Activated CD8-positive, alpha-beta T cell treated with anti-CD3 and anti-CD28 coated beads for 36 hours (primary cell): ENCODE results near the gene LEFTY2. TPM values are rescaled to one million over a fixed set of nuclear protein-coding genes. Genes with fewer than 3 reads are reported as not detected.
"Not testable (repeated sequence)": the region's sequence is repeated elsewhere in the genome, so short reads cannot be mapped to it uniquely, and the experiment has no call there.

Experiments
- ATAC-seq: fragments of 200-7000 bp; cut with Tn5 transposase; one replicate; pipeline ENCODE4 v1.10.0; 2021; ENCODE audit warnings: mild to moderate bottlenecking, moderate library complexity
- CTCF ChIA-PET: fragments of 350-600 bp; sonication (Branson Sonifier 250); formaldehyde crosslinking; loops from one replicate; lab custom pipeline; 2021; ENCODE audit warnings: antibody characterized with exemption; lab: Charles Lee
- POLR2A ChIA-PET: fragments of 350-600 bp; sonication (Branson Sonifier 250); formaldehyde crosslinking; loops from one replicate; lab custom pipeline; 2021; ENCODE audit warnings: antibody characterized with exemption; lab: Charles Lee
- DNase-seq: peaks from one replicate; pipeline ENCODE4 v3.0.0-alpha.2; 2020
- H3K27ac Mint-ChIP-seq: one replicate; pipeline ENCODE4 v1.8.0; 2021; ENCODE audit warnings: mild to moderate bottlenecking, mixed read lengths
- H3K27me3 Mint-ChIP-seq: one replicate; pipeline ENCODE4 v1.8.0; 2021; ENCODE audit warnings: mixed read lengths
- H3K36me3 Mint-ChIP-seq: one replicate; pipeline ENCODE4 v1.8.0; 2021; ENCODE audit warnings: low read depth, mixed read lengths
- H3K4me1 Mint-ChIP-seq: one replicate; pipeline ENCODE4 v1.8.0; 2021; ENCODE audit warnings: low read depth, mixed read lengths
- H3K4me3 Mint-ChIP-seq: one replicate; pipeline ENCODE4 v1.8.0; 2021; ENCODE audit warnings: mild to moderate bottlenecking, moderate library complexity, mixed read lengths
- H3K9me3 Mint-ChIP-seq: one replicate; pipeline ENCODE4 v1.8.0; 2021; ENCODE audit warnings: mixed read lengths
- CTCF ChIP-seq: fragments of 200-600 bp; IDR thresholded peaks from one replicate; pipeline ENCODE4 v1.8.0; 2022; ENCODE audit warnings: antibody characterized with exemption, mild to moderate bottlenecking
- intact Hi-C: fragments of 100-400 bp; cut with micrococcal nuclease; formaldehyde crosslinking; loops from one replicate; pipeline ENCODE4 v1.10.0; 2022
- total RNA-seq, 2 experiments: library from RNA; stranded (reverse); gene quantifications; one replicate each; pipeline ENCODE4 v1.2.3, GENCODE V29; 2021

LEFTY2 gene
- total RNA-seq, 2 experiments from 2014 or later, result not detected

GRCh38 chr1:225930566-225930965 is 10.5 kb downstream of the LEFTY2 start:
- ChIA-PET POLR2A (no interaction called here), CTCF (interaction anchor here (1.0 to 2.2 kb wide), 3 partner anchors 31 to 193 kb away, joined by 3 to 8 read pairs (median 4); no protein-coding TSS in a partner anchor)
- ATAC-seq, result no peak
- Mint-ChIP-seq H3K36me3 (no peaks in the 10 kb centered on the region), H3K27me3 (no peaks in the 10 kb centered on the region), H3K27ac (no peak overlapping the region), H3K4me3 (no peak overlapping the region), H3K4me1 (peaks cover 19% of the 10 kb centered on the region), H3K9me3 (no peaks in the 10 kb centered on the region)
- no peak for DNase-seq
- no peak for TF ChIP-seq CTCF
- intact Hi-C loops, result no loop called here

GRCh38 chr1:225929462-225929861 is 11.6 kb downstream of the LEFTY2 start:
- Mint-ChIP-seq H3K27ac (peak overlapping the region; percentile 92), H3K4me1 (peaks cover 19% of the 10 kb centered on the region)
- CTCF ChIA-PET, result interaction anchor here (0.8 kb wide), 1 partner anchor 15 kb away, joined by 3 read pairs; no protein-coding TSS in a partner anchor
- ATAC-seq, H3K36me3 Mint-ChIP-seq, H3K27me3 Mint-ChIP-seq, intact Hi-C loops, H3K4me3 Mint-ChIP-seq, DNase-seq, POLR2A ChIA-PET, H3K9me3 Mint-ChIP-seq: not testable (repeated sequence)

- ATAC-seq, result no peak
- H3K4me1 Mint-ChIP-seq, result peaks cover 20% of the 10 kb centered on the region
- peak overlapping the region; percentile 92 for H3K27ac Mint-ChIP-seq
- intact Hi-C loops, result no loop called here
- no peak for TF ChIP-seq CTCF
- ChIA-PET CTCF (interaction anchor here (0.8 kb wide), 1 partner anchor 14 kb away, joined by 3 read pairs; no protein-coding TSS in a partner anchor), POLR2A (no interaction called here)
- no peaks in the 10 kb centered on the region for H3K27me3 Mint-ChIP-seq
- DNase-seq, result peak; percentile 38
- no peak overlapping the region for H3K4me3 Mint-ChIP-seq
- H3K9me3 Mint-ChIP-seq, result no peaks in the 10 kb centered on the region
- peaks cover 6% of the 10 kb centered on the region for H3K36me3 Mint-ChIP-seq
Measured at GRCh38 chr1:225928186-225929175, 12.5 kb downstream of the LEFTY2 start.

GRCh38 chr1:225926551-225927113 is 14.4 kb downstream of the LEFTY2 start:
- ChIA-PET POLR2A (interaction anchor here (0.5 to 1.4 kb wide), 5 partner anchors 8 to 495 kb away, joined by 3 to 4 read pairs (median 4); partner anchors contain the start of gene SRP9), CTCF (no interaction called here)
- ATAC-seq (no peak), DNase-seq (no peak)
- Mint-ChIP-seq H3K9me3 (no peaks in the 10 kb centered on the region), H3K27me3 (no peaks in the 10 kb centered on the region), H3K27ac (peak overlapping the region; percentile 77), H3K4me3 (no peak overlapping the region), H3K4me1 (peaks cover 35% of the 10 kb centered on the region), H3K36me3 (peaks cover 16% of the 10 kb centered on the region)
- intact Hi-C loops, result no loop called here
- no peak for TF ChIP-seq CTCF

GRCh38 chr1:225923692-225924555 is 17.1 kb downstream of the LEFTY2 start, which contains the start of gene PYCR2:
PYCR2 (minus strand) TSS chr1:225924250; CDS start chr1:225924110, 140 bp downstream.
- DNase-seq, result peak; percentile 96

More at GRCh38 chr1:225923692-225924555, 17.1 kb downstream of the LEFTY2 start, which contains the start of gene PYCR2:
- H3K4me3 Mint-ChIP-seq, result peak within 1 kb of the TSS; percentile 91
- H3K27me3 Mint-ChIP-seq, result no peaks in the 10 kb centered on the region
- H3K36me3 Mint-ChIP-seq, result peaks cover 34% of the 10 kb centered on the region
- peaks cover 52% of the 10 kb centered on the region for H3K4me1 Mint-ChIP-seq
- H3K27ac Mint-ChIP-seq, result peak within 1 kb of the TSS; percentile 97
- no peak for TF ChIP-seq CTCF
- ChIA-PET POLR2A (interaction anchor here (0.6 to 4.2 kb wide), 19 partner anchors 9 to 1640 kb away, joined by 3 to 28 read pairs (median 3); partner anchors contain the start of genes H3-3A, SDE2, SRP9 and TMEM63A), CTCF (interaction anchor here (0.8 to 5.6 kb wide), 7 partner anchors 13 to 449 kb away, joined by 3 to 37 read pairs (median 6); partner anchors contain the start of genes SRP9 and TMEM63A)
- ATAC-seq, result peak; percentile 98
- intact Hi-C loops, result no loop called here
- H3K9me3 Mint-ChIP-seq, result no peaks in the 10 kb centered on the region
